Thymus (tissue), 11 donors: ENCODE data around the gene HIVEP1. TPM values are rescaled to one million over a fixed set of nuclear protein-coding genes. Genes with fewer than 3 reads are reported as not detected.

Experiments used
- DNase-seq, 9 donors: peaks; one replicate each; pipeline ENCODE4 v3.0.0-alpha.2; 2013; ENCODE audit warnings: low spot score in 9 of 9, low read depth in 6 of 9, missing footprints in 1 of 9
- H3K27ac ChIP-seq, 2 donors: one replicate each; pipeline ENCODE4 v1.5.1; 2013; ENCODE audit warnings: control low read depth in 1 of 2, low read depth in 1 of 2, low read length in 1 of 2, mild to moderate bottlenecking in 1 of 2, moderate library complexity in 1 of 2
- H3K27me3 ChIP-seq, 2 donors: one replicate each; pipeline ENCODE4 v1.5.1; 2013; ENCODE audit warnings: low read length in 1 of 2; ENCODE audit not compliant: control insufficient read depth in 2 of 2, insufficient read depth in 1 of 2
- H3K36me3 ChIP-seq, 2 donors: one replicate each; pipeline ENCODE4 v1.5.1; 2013; ENCODE audit warnings: low read length in 1 of 2, mild to moderate bottlenecking in 1 of 2, moderate library complexity in 1 of 2; ENCODE audit not compliant: control insufficient read depth in 2 of 2, insufficient read depth in 2 of 2
- H3K4me1 ChIP-seq, 2 donors: one replicate each; pipeline ENCODE4 v1.5.1; 2013; ENCODE audit warnings: low read length in 2 of 2; ENCODE audit not compliant: control insufficient read depth in 2 of 2, insufficient read depth in 2 of 2
- H3K4me3 ChIP-seq, 2 donors: one replicate each; pipeline ENCODE4 v1.5.1; 2013; ENCODE audit warnings: low read length in 2 of 2, control low read depth in 1 of 2, mild to moderate bottlenecking in 1 of 2
- H3K9me3 ChIP-seq, 2 donors: one replicate each; pipeline ENCODE4 v1.5.1; 2013; ENCODE audit warnings: low read length in 1 of 2, mild to moderate bottlenecking in 1 of 2; ENCODE audit not compliant: control insufficient read depth in 2 of 2, insufficient read depth in 1 of 2
- WGBS: extraction: QIAGEN DNeasy Blood & Tissue Kit; methylation state at CpG from one replicate; pipeline ENCODE4 v1.1.7; 2013; 5-methylcytosine and 5-hydroxymethylcytosine counted together
- polyA plus RNA-seq: library from polyadenylated mRNA; stranded (reverse); fragments of 200-250 nt; gene quantifications from one replicate; pipeline ENCODE4 v1.2.3, GENCODE V29; 2013
- total RNA-seq: library from RNA; stranded (reverse); fragments of 120-200 nt; gene quantifications from one replicate; pipeline ENCODE4 v1.2.4, GENCODE V29; 2013
- donor health status: healthy.

HIVEP1 gene
- total and polyA plus RNA-seq, 2 donors, result 8.7 to 24.9 TPM

DNA sequence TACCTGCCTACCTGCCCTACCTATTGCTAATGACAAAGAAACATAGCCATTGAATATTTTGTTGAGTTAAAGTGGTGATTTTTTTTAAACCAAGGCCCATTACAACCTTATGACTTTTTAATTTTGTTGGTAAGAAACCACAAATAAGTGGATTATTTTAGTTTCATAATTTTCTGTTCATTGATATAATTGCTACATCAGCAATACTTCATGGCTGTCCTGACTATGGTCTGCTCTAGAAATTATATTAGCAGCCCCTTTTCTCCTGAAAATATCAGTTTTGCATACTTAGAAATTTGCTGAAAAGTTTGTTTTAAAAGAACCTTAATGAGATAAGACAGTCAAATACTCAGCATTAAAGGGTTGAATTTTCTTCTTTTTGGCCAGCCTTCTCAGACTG is 106.5 kb downstream of the HIVEP1 start:
- no peak overlapping the region for H3K27ac ChIP-seq
- no peaks in the 10 kb centered on the region for H3K27me3 ChIP-seq
- H3K4me1 ChIP-seq, result peaks cover 0 to 10% of the 10 kb centered on the region in 2 donors
- H3K36me3 ChIP-seq, result peaks cover 24 to 34% of the 10 kb centered on the region in 2 donors
- no peaks in the 10 kb centered on the region for H3K9me3 ChIP-seq
- no peak for DNase-seq
- H3K4me3 ChIP-seq, result no peak overlapping the region

DNA sequence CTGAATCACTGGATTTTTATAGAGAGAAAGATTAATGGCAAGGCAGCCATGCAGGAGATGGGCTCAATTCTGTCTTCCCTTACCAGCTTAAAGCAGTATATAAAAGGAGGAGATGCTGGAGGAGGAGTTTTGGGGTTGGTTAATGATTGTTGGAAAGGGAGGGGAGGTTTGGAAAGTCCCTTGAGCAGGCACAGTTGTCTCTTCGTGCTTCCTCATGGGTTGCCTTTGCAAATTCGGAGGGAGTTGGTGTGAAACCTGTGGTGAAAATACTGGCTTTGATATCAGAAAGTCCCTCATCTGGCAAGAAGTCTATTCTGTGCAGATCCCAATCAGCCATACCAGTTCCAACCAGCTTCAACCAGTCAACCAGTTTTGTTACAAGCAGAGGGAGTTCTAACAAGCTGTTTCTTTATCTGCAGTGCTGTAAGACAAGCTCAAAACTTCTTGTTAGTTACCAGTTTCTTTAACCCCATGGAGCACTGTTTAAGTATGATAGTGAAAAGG is 107.0 kb downstream of the HIVEP1 start:
- Histone ChIP-seq H3K27ac (no peak overlapping the region), H3K9me3 (no peaks in the 10 kb centered on the region), H3K36me3 (peaks cover 26 to 38% of the 10 kb centered on the region in 2 donors), H3K27me3 (no peaks in the 10 kb centered on the region), H3K4me3 (no peak overlapping the region), H3K4me1 (peaks cover 0 to 8% of the 10 kb centered on the region in 2 donors)
- DNase-seq, result peak in 4 of 9 donors; percentile 12 to 54 (median 24)
- 74% methylated on average over 2 of the region's 2 CpGs for WGBS

DNA sequence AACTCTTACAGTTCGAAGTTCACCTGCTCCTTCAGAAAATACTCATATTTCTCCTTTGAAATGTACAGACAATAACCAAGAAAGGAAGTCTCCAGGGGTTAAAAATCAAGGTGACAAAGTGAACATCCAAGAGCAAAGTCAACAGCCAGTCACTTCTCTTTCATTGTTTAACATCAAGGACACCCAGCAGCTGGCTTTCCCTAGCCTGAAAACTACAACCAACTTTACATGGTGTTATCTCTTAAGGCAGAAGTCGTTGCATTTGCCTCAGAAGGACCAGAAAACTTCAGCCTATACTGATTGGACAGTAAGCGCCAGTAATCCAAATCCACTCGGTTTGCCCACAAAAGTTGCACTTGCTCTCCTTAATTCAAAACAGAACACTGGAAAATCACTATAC is 113.3 kb downstream of the HIVEP1 start:
- peak in 2 of 9 donors; percentile 20 to 53 for DNase-seq
- Histone ChIP-seq H3K36me3 (peaks cover 21 to 32% of the 10 kb centered on the region in 2 donors), H3K4me1 (peaks cover 4 to 7% of the 10 kb centered on the region in 2 donors), H3K27me3 (no peaks in the 10 kb centered on the region), H3K9me3 (no peaks in the 10 kb centered on the region), H3K4me3 (no peak overlapping the region), H3K27ac (no peak overlapping the region)
- 87% methylated on average over 4 of the region's 4 CpGs for WGBS

DNA sequence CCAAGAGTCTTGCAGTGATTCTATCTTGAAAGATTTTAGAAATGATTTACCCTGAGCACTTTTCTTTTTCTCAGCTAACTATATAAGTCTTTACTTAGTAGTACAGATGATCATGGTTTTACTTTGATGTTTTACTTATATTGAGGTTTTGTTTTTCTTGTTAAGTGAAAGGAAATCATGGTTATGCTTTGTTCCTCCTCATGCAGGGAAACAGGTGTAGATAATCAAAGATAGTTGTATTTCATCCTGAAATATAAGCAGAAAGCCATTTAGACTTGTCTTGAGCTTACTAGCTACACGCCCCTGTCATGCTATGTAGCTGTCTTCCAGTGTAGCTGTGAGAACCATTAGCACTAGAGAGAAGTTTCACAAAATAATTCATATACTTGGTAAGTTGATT is 113.9 kb downstream of the HIVEP1 start:
- peak in 3 of 9 donors; percentile 17 to 53 (median 30) for DNase-seq
- H3K4me1 ChIP-seq, result peaks cover 4 to 7% of the 10 kb centered on the region in 2 donors
- WGBS, result 5% methylated on average over 1 of the region's 1 CpG

DNA sequence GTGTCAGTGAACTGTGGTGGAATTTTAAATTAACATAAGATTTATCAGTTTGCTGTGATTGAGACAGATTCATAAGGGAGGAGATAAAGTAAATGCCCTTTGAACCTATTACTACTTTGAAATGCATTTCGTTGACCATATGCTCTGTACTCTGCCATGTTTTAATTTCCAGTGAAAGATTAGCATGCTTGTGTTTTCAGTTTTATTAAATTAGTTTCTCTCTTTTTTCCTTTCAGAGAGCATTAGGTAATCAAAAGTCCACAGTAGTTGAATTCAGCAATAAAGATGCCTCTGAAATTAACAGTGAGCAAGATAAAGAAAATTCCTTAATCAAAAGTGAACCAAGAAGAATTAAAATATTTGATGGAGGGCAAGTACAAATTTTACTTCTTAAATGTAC is 117.4 kb downstream of the HIVEP1 start:
- no peak overlapping the region for H3K27ac ChIP-seq

More for the DNA sequence above, 113.9 kb downstream of the HIVEP1 start:
- Histone ChIP-seq H3K27ac (no peak overlapping the region), H3K4me3 (no peak overlapping the region), H3K36me3 (peaks cover 15 to 26% of the 10 kb centered on the region in 2 donors), H3K27me3 (no peaks in the 10 kb centered on the region), H3K9me3 (no peaks in the 10 kb centered on the region)

DNA sequence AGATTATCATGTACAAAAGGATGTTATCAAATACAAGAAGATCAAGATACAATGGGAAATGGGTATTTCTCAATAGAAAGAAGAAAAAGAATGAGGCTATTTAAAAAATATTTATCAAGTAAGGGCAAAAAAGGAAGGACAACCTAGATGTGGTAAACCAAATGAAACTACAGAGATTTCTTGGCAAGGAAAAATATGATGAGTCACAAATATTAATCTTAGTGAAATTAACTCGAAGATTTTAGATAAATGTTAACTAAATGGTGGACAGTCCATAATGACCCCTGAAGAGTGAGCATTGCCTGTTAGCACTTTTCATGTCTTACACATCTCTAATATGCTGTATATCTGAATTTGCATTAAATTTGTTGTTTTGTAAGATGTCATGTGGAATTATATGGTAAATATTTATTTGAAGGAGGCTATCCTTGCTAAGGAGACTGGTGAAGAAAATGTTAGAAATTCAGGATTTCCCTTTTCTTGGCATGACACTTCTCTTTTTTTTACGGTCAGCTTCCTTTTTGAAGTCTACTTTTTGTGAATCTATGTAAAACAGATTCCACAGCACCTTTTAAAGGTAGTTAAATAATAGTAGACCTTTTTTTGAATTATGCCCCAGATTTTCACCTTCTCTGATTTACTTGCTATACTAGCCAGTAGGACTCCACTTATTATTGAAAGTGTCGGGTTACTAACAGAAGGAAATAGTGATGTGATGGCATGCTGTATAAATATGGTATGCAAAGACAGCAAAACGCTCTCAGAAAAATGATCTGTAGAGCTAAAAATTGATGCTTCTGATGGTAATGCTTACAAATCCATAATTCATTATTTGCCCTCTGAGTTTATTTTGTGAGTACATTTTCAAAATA is 120.5 kb downstream of the HIVEP1 start:
- 92% methylated on average over 4 of the region's 4 CpGs for WGBS
- no peak overlapping the region for H3K4me3 ChIP-seq
- no peak overlapping the region for H3K27ac ChIP-seq
- H3K27me3 ChIP-seq, result no peaks in the 10 kb centered on the region
- H3K4me1 ChIP-seq, result no peaks in the 10 kb centered on the region
- H3K9me3 ChIP-seq, result no peaks in the 10 kb centered on the region
- no peak for DNase-seq
- H3K36me3 ChIP-seq, result peaks cover 0 to 8% of the 10 kb centered on the region in 2 donors

More for the DNA sequence above, 117.4 kb downstream of the HIVEP1 start:
- H3K36me3 ChIP-seq, result peaks cover 0 to 4% of the 10 kb centered on the region in 2 donors
- no peak for DNase-seq
- no peaks in the 10 kb centered on the region for H3K27me3 ChIP-seq
- no peak overlapping the region for H3K4me3 ChIP-seq
- WGBS, result 97% methylated on average over 1 of the region's 1 CpG
- H3K4me1 ChIP-seq, result peaks cover 4 to 7% of the 10 kb centered on the region in 2 donors
- H3K9me3 ChIP-seq, result no peaks in the 10 kb centered on the region

DNA sequence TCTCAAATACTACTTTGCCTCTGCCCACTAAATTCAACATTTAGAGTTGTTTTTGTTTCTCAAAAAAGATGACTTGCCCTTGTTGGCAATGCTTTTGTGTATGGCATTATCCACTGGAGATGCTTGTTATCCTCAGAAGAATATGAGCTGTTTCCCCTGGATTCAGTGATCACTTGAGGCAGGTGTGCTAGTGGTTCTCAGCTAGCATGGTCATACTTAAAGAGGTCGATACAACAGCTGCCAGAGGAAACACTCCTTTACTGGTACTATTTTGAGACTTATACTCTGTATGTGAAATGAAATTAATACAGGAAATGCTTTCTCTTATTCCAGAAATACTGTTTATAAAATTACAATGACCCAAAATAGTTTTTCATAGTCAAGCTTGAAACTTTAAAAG is 122.5 kb downstream of the HIVEP1 start:
- peaks cover 0 to 11% of the 10 kb centered on the region in 2 donors for H3K9me3 ChIP-seq
- H3K36me3 ChIP-seq, result peaks cover 13 to 18% of the 10 kb centered on the region in 2 donors
- no peak for DNase-seq
- WGBS, result 75% methylated on average over 1 of the region's 1 CpG
- peaks cover 0 to 9% of the 10 kb centered on the region in 2 donors for H3K4me1 ChIP-seq
- H3K27ac ChIP-seq, result no peak overlapping the region
- no peaks in the 10 kb centered on the region for H3K27me3 ChIP-seq
- H3K4me3 ChIP-seq, result no peak overlapping the region

DNA sequence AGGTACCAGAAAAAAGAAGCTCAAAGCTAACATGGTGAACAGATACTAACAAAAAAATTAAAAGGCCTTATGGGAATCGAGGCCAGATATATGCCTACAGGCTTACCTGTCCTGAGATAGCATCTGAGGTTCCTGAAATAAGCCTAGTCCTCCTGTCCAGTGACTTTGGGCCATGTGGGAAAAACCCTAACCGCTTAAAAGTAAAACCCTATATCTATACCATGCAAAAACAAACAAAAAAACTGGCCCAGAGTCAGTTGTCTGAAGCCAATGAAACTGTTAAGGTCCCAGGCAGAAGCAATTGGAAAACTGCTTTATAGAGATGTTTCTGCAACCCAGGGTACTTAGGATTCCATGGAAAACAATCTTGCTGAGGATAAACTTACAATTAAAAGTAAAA is 122.9 kb downstream of the HIVEP1 start:
- Histone ChIP-seq H3K4me3 (no peak overlapping the region), H3K36me3 (peaks cover 17 to 22% of the 10 kb centered on the region in 2 donors), H3K27me3 (no peaks in the 10 kb centered on the region), H3K9me3 (peaks cover 0 to 15% of the 10 kb centered on the region in 2 donors), H3K4me1 (peaks cover 0 to 9% of the 10 kb centered on the region in 2 donors), H3K27ac (no peak overlapping the region)
- no peak for DNase-seq
- WGBS, result 96% methylated on average over 2 of the region's 2 CpGs

DNA sequence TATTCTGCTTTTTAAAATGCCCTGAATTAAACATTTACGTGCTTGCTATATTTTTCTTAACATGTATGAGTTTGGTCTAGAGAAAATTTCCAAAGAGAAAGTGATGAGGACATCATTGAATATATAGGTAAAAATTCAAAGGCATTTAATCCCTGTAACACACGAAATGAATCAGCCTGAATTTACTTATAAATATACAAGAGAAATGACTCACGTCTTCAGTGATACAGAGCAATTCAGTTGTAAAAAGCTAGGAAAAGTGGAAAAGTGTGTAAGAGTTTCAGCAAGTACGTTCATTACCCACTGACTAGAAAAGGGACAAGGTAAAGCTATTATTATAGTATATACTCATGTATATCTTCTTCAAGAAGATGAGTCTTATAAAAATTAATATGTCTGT is 124.8 kb downstream of the HIVEP1 start:
- Histone ChIP-seq H3K36me3 (peaks cover 20 to 28% of the 10 kb centered on the region in 2 donors), H3K27me3 (no peaks in the 10 kb centered on the region), H3K9me3 (peaks cover 0 to 16% of the 10 kb centered on the region in 2 donors), H3K4me3 (no peak overlapping the region), H3K4me1 (peaks cover 0 to 9% of the 10 kb centered on the region in 2 donors), H3K27ac (no peak overlapping the region)
- WGBS, result 98% methylated on average over 4 of the region's 4 CpGs
- no peak for DNase-seq
